Kidney tubule cell (primary cell): ENCODE measurements around the gene NFRKB.
"Not testable (repeated sequence)": the region's sequence is repeated elsewhere in the genome, so short reads cannot be mapped to it uniquely, and the experiment has no call there.

Experiments used
- DNase-seq: peaks from one replicate; pipeline ENCODE4 v3.0.0-alpha.2; 2018; ENCODE audit warnings: low spot score

NFRKB gene

GRCh38 chr11:129894278-129895125 lies 876 bp downstream of the NFRKB start:
- peak; percentile 10 for DNase-seq

GRCh38 chr11:129888451-129888850 lies 6.9 kb downstream of the NFRKB start:
- DNase-seq, result no peak

DNA sequence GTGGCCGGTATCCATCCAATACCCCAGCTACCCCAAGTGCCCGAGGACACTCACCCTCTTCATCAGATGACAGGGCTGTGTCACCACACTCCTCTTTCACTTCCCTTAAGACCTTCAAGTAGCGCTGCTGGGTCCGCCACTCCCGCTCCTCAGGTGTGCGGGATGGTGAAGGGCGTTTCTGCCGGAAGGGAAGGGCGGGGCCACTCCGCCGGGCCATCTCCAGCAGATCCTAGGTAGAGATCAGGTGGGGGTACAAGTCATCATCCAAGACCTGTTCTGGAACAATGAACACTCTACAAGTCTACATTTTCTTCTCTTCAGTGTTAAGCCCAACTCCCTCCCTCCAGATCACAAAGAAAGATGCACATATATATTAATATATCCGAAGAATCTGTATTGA lies 10.0 kb downstream of the NFRKB start:
- no peak for DNase-seq

GRCh38 chr11:129884581-129884980 lies 10.8 kb downstream of the NFRKB start:
- DNase-seq, result no peak

DNA sequence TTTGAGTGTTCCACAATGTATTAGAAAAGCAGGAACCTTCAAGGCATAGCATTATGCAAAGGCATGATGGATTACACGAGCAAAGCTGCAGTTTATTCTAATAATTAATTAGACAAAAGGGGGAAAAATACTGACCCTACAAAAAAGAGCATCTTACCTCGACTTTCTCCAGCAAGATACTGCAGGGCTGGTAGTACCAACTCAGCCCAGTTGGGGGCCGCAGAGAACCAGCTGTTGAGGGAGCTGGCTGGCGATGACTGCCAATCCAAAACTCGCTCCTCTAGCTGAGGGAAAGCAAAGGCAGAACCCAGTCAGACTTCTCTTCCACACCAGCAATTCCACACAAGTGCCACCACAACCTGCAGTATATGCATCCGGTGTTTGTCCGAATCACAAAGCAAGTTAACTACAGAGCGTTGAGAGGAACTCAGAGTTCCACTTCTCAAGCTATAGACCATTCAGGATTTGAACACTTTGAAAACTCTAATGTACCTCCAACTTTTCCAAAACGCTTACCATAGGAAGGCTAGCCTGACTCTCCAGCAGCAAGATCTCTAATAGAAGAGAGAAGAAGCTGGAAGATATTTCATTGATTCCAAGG lies 13.7 kb downstream of the NFRKB start:
- peak; percentile 38 for DNase-seq

GRCh38 chr11:129880311-129880710 lies 15.1 kb downstream of the NFRKB start:
- DNase-seq, result no peak

DNA sequence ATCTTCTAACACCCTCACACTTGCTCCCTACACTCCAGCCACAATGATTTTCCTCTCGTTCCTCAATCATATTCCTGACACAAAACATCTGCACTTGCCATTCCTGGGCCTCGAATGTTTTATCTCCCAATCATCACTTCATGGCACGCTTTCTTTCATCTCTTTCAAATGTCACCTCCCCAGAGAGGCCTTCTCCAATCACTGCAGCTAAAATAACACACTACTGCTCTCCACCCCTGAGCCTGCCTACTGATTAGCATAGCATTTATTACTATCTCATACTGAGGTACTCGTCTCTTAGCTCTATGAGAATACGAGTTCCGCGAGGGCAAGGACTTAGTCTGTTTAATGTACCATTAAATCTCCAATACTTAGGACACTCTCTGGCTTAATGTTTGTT lies 23.5 kb downstream of the NFRKB start:
- no peak for DNase-seq

DNA sequence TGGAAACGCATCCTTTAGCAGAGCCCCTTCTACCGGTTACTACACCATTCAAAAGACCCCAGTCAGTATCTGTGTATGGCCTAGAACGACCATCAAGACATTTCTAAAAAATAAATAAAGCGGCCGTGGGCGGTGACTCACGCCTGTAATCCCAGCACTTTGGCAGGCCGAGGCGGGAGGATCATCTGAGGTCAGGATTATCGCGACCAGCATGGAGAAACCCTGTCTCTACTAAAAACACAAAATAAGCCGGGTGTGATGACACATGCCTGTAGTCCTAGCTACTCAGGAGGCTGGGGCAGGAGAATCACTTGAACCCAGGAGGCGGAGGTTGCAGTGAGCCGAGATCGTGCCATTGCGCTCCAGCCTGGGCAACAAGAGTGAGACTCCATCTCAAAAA lies 26.8 kb downstream of the NFRKB start:
- not testable (repeated sequence) for DNase-seq

DNA sequence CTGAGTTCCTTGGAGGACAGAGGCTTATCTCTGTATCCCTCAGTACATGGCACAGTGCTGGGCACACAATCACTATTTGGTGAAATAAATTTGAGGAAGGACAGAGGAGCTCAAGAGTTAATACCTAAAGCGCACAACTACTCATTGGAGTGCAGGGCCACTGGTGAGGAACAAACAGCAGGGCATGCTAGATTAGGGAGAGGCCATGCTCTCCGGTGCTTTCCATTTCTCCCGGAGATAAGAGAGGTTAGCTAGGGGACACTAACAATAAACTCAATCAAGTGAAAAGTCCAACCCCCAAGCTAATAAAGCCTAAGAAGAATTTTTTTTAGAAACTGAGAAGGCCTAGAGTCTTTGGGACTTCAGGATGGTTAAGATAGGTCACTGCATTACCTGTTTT lies 29.1 kb downstream of the NFRKB start:
- no peak for DNase-seq

DNA sequence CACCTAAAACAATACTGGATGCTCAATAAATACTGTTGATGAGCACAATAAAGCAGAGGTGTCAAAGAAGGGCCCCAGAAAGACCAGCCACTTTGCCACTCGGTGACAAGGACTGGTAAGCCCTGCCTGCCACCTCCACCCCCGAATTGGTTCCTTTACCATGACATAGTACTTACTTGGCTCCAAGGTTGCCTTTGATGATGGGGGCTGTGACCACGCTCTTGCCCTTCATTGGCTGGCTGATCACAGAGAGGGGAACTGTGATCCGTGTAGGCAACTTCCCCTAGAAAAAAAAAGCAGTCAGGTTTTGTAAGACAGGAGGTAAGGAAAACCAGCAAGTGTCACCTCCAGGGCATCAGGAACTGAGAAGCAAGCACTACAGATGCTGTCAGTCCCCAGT lies 29.7 kb downstream of the NFRKB start:
- no peak for DNase-seq

- no peak for DNase-seq
Measured at GRCh38 chr11:129864811-129865210, 30.6 kb downstream of the NFRKB start.

DNA sequence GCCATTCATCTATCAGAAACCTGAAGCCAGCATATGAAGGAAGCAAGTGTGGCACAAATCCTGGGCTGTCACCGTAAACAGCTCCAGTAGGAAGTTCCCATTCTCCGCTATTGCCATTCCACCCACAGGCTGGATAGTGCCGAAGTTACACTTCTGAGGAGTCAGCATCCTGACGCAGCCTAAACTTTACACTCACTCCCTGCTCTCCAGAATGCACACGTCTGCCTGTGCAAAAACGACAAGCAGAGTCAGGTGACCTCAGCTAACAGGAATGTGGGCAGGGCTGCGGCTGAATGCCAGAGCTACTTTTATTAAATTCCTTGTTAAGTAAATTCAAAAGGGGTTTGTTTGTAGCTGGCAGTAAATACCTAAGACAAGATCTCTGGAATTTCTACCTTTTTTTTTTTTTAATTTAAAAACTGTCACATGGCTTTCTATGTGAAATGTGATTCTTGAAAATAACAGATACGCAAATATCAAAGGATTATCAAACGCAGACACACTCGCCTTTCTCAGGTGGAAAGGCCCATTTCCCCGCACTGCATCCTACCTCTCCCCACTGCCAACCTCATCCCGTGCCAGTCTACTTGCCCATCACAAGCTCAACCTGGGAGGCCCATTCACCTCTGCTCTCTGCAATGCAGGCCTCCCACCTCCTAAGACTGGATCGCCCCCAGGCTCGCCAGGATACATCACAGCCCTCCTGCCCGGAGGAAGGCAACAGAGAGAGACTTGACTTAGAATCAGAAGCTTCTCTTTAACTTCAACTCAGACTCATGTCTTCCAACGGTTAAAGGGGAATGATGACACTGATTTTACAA lies 33.5 kb downstream of the NFRKB start:
- DNase-seq, result peak; percentile 97

DNA sequence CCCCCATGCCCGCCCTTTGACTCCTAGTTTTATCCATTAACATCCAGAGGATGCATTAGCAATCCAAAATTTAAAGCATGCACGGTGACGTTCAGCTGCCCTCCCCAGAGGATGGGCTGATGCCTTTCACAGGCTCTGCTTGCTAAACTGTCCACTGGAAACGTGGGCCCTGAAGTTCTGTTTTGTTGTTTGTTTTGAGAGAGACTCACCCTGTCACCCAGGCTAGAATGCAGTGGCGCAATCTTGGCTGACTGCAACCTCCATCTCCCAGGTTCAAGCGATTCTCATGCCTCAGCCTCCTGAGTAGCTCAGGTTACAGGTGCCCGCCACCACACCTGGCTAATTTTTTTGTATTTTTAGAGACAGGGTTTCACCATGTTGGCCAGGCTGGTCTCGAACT lies 39.3 kb downstream of the NFRKB start:
- DNase-seq, result no peak

GRCh38 chr11:129855086-129855485 lies 40.3 kb downstream of the NFRKB start:
- DNase-seq, result no peak

DNA sequence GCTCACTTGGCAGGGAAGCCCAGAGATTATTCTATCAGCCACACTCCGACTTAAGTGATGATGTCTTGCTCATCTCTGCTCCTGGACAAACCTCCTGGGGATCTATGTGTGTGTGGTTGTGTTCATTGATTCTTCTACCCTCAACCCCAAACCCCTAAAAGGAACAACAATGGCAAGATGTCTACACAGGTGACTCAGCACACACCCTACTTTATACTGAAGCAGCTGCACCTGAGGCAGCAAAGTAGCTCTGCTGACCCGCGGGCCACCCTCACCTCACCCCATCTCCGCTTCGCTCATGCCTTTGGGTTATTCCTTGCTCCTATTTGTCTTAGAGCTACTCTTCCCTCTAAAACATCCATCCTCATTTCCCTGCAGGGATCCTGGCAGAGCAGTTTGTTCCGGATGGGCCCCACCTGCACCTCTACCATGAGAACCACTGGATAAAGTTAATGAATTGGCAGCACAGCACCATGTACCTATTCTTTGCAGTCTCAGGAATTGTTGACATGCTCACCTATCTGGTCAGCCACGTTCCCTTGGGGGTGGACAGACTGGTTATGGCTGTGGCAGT lies 41.1 kb downstream of the NFRKB start:
- DNase-seq, result no peak

- DNase-seq, result peak; percentile 72
Measured at GRCh38 chr11:129853518-129854231, 41.7 kb downstream of the NFRKB start.

DNA sequence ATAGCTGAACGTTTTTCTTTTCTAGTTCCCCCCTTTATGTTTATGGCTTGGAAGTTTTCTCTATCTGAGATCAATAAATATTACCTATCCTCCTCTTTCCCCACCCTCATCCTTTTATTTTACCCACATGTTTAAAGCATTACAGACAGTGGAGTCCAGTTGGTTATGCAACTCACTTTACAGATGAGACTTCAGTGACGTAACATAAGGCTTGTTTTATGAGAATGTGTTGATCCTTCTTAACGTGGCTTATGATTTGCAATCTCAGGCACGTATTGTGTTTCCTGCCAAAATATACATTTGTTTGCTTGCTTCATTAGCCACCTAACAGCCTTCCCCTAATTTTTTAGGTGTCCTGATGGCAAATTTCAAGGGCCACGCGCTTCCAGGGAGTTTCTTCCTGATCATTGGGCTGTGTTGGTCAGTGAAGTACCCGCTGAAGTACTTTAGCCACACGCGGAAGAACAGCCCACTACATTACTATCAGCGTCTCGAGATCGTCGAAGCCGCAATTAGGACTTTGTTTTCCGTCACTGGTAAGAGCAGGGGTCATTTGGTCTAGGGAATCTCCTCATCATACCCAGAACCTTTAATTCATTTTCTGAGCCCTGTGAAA lies 43.1 kb downstream of the NFRKB start:
- DNase-seq, result no peak

DNA sequence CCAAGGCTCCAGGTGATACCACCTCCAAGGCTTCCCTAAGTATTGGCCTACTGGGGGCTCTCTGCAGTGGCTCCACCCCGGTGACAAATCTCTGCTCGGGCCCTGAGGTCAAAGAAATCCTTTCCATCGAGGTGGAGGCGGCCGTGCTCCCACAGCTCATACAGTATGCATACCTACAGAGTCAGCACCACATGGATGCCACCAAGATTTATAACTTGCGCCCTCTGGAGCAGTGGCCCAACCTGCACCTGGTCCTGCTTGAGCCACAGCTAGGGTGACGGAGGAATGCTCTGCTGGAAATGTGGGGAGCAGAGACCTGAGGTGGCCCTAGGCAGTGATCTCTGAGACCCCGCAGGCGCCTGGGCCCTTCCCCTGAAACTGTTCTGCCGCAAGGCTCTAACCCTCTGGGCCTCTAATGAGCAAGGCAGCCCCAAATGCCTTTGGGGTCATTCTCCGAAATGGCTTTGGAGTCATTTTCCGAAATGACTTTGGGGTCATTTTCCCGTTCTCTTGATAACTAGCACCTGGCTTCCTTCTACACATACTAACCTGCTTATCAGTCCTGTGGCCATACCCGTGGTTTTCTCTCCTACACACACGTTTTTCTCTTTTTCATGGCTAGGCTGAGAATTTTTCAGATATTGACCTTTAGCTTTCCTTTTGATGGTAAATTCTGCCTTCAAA lies 45.8 kb downstream of the NFRKB start:
- DNase-seq, result no peak

DNA sequence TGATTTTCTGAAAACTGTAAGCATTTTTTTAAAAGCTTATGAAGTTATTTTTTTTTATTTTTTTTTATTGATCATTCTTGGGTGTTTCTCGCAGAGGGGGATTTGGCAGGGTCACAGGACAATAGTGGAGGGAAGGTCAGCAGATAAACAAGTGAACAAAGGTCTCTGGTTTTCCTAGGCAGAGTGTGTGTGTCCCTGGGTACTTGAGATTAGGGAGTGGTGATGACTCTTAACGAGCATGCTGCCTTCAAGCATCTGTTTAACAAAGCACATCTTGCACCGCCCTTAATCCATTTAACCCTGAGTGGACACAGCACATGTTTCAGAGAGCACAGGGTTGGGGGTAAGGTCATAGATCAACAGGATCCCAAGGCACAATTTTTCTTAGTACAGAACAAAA lies 48.0 kb downstream of the NFRKB start:
- DNase-seq, result not testable (repeated sequence)

GRCh38 chr11:129846508-129847335 lies 48.7 kb downstream of the NFRKB start:
- DNase-seq, result peak; percentile 87
